Measurements from ENCODE around the gene PLSCR1. TPM values are rescaled to one million over a fixed set of nuclear protein-coding genes. Genes with fewer than 3 reads are reported as not detected.

The PLSCR1 gene
- total and polyA plus RNA-seq, 10 donors: 42.4 to 267 (median 179) TPM

GRCh38 chr3:146577662-146578061 lies 33.3 kb upstream of the PLSCR1 start:
- no peak for DNase-seq
- Histone ChIP-seq H3K27me3 (replicated peaks in 1 of 7) (no peaks in the 10 kb centered on the region), H3K4me1 (no peaks in the 10 kb centered on the region), H3K36me3 (no peaks in the 10 kb centered on the region), H3K27ac (no peak overlapping the region), H3K4me3 (no peak overlapping the region), H3K9me3 (peaks cover 0 to 6% (median 1%) of the 10 kb centered on the region in 8 donors)
- intact Hi-C loops (cut with DNase I; ENCODE audit: low total_unique reads): loop anchor here (5.0 kb wide), 1 partner anchor 355 kb away; no protein-coding TSS in a partner anchor
- TF ChIP-seq POLR2A (IDR thresholded peaks at IDR 0.05) (no peak), POLR2AphosphoS5 (IDR thresholded peaks at IDR 0.05) (no peak)
- TF ChIP-seq, protein P1, sequence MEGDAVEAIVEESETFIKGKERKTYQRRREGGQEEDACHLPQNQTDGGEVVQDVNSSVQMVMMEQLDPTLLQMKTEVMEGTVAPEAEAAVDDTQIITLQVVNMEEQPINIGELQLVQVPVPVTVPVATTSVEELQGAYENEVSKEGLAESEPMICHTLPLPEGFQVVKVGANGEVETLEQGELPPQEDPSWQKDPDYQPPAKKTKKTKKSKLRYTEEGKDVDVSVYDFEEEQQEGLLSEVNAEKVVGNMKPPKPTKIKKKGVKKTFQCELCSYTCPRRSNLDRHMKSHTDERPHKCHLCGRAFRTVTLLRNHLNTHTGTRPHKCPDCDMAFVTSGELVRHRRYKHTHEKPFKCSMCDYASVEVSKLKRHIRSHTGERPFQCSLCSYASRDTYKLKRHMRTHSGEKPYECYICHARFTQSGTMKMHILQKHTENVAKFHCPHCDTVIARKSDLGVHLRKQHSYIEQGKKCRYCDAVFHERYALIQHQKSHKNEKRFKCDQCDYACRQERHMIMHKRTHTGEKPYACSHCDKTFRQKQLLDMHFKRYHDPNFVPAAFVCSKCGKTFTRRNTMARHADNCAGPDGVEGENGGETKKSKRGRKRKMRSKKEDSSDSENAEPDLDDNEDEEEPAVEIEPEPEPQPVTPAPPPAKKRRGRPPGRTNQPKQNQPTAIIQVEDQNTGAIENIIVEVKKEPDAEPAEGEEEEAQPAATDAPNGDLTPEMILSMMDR (IDR thresholded peaks at IDR 0.05 in 8 of 11, conservative IDR thresholded peaks at IDR 0.05 in 3 of 11): peak in 9 of 11 experiments; percentile 13 to 50 (median 30)

- Histone ChIP-seq H3K4me1 (no peaks in the 10 kb centered on the region), H3K4me3 (no peak overlapping the region), H3K36me3 (no peaks in the 10 kb centered on the region), H3K9me3 (no peaks in the 10 kb centered on the region), H3K27me3 (replicated peaks in 1 of 7) (no peaks in the 10 kb centered on the region), H3K27ac (no peak overlapping the region)
- no peak for DNase-seq
- intact Hi-C loops (cut with DNase I; ENCODE audit: low total_unique reads): loop anchor here (5.0 kb wide), 1 partner anchor 353 kb away; no protein-coding TSS in a partner anchor
- TF ChIP-seq POLR2A (IDR thresholded peaks at IDR 0.05): no peak
- 72 to 86% (median 84%) methylated on average over 2 of the region's 2 CpGs for WGBS, 5 donors
Observed at GRCh38 chr3:146575636-146576035, 31.2 kb upstream of the PLSCR1 start.

- TF ChIP-seq POLR2A (IDR thresholded peaks at IDR 0.05): no peak
- no peak for TF ChIP-seq POLR2AphosphoS5 (IDR thresholded peaks at IDR 0.05)
- TF ChIP-seq, protein P1 (IDR thresholded peaks at IDR 0.05 in 8 of 11, conservative IDR thresholded peaks at IDR 0.05 in 3 of 11): no peak
- DNase-seq: no peak
- WGBS, 5 donors: 79 to 90% (median 86%) methylated on average over 1 of the region's 1 CpG
Observed at GRCh38 chr3:146574173-146574572, 29.8 kb upstream of the PLSCR1 start.

GRCh38 chr3:146569314-146569713 lies 24.9 kb upstream of the PLSCR1 start:
- H3K9me3 ChIP-seq: no peaks in the 10 kb centered on the region
- WGBS, 5 donors: 53 to 79% (median 71%) methylated on average over 3 of the region's 3 CpGs
- no peak for DNase-seq

More at GRCh38 chr3:146574173-146574572, 29.8 kb upstream of the PLSCR1 start:
- no peaks in the 10 kb centered on the region for H3K9me3 ChIP-seq
- H3K4me1 ChIP-seq: no peaks in the 10 kb centered on the region
- H3K36me3 ChIP-seq: no peaks in the 10 kb centered on the region
- intact Hi-C loops (cut with DNase I; ENCODE audit: low total_unique reads): no loop called here
- H3K4me3 ChIP-seq: no peak overlapping the region
- H3K27me3 ChIP-seq (replicated peaks in 1 of 7): no peaks in the 10 kb centered on the region
- no peak overlapping the region for H3K27ac ChIP-seq

More at GRCh38 chr3:146569314-146569713, 24.9 kb upstream of the PLSCR1 start:
- TF ChIP-seq, protein P1 (IDR thresholded peaks at IDR 0.05 in 8 of 11, conservative IDR thresholded peaks at IDR 0.05 in 3 of 11): no peak
- TF ChIP-seq POLR2A (IDR thresholded peaks at IDR 0.05) (no peak), POLR2AphosphoS5 (IDR thresholded peaks at IDR 0.05) (no peak)
- Histone ChIP-seq H3K36me3 (no peaks in the 10 kb centered on the region), H3K4me1 (no peaks in the 10 kb centered on the region), H3K27ac (no peak overlapping the region), H3K27me3 (replicated peaks in 1 of 7) (no peaks in the 10 kb centered on the region), H3K4me3 (no peak overlapping the region)
- intact Hi-C loops (cut with DNase I; ENCODE audit: low total_unique reads): no loop called here
